SK-N-SH treated with all-trans-retinoic acid at 6 μM for 48 hours (cell line): ENCODE measurements around the gene EIF4G2.

Source experiments
- ARNTL ChIP-seq: fragments of 450-650 bp; formaldehyde crosslinking; IDR thresholded peaks from 2 replicates; pipeline ENCODE4 v1.5.0; 2020; ENCODE audit warnings: low read depth, mild to moderate bottlenecking, moderate library complexity, borderline replicate concordance
- CSDC2 ChIP-seq: fragments of 250-450 bp; sonication (Bioruptor Pico); IDR thresholded peaks from 2 replicates; pipeline ENCODE4 v1.5.0; 2020; ENCODE audit warnings: mild to moderate bottlenecking, moderate library complexity
- ESRRG ChIP-seq: fragments of 250-450 bp; sonication (Bioruptor Pico); IDR thresholded peaks from 2 replicates; pipeline ENCODE4 v1.6.1; 2021; ENCODE audit warnings: mild to moderate bottlenecking
- ISL1 ChIP-seq: fragments of 250-450 bp; sonication (Bioruptor Pico); IDR thresholded peaks from 2 replicates; pipeline ENCODE4 v2.1.2; 2022; ENCODE audit warnings: mild to moderate bottlenecking, moderate library complexity
- PPARA ChIP-seq: fragments of 250-450 bp; sonication (Bioruptor Pico); IDR thresholded peaks from 2 replicates; pipeline ENCODE4 v1.5.0; 2020; ENCODE audit warnings: mild to moderate bottlenecking, borderline replicate concordance
- SNAI2 ChIP-seq: fragments of 250-450 bp; sonication (Bioruptor Pico); IDR thresholded peaks from 2 replicates; pipeline ENCODE4 v1.5.0; 2020; ENCODE audit warnings: mild to moderate bottlenecking, moderate library complexity
- TOX ChIP-seq: fragments of 250-450 bp; sonication (Bioruptor Pico); IDR thresholded peaks from 2 replicates; pipeline ENCODE4 v1.8.0; 2021; ENCODE audit warnings: mild to moderate bottlenecking, moderate library complexity, borderline replicate concordance
- ZC3H10 ChIP-seq: fragments of 250-450 bp; sonication (Bioruptor Pico); IDR thresholded peaks from 2 replicates; pipeline ENCODE4 v1.5.1; 2021; ENCODE audit warnings: mild to moderate bottlenecking, moderate library complexity
- ZFP3 ChIP-seq: fragments of 250-450 bp; sonication (Bioruptor Pico); IDR thresholded peaks from 2 replicates; pipeline ENCODE4 v1.5.0; 2020; ENCODE audit warnings: mild to moderate bottlenecking, moderate library complexity
- ZNF565 ChIP-seq: fragments of 450-650 bp; formaldehyde crosslinking; conservative IDR thresholded peaks from 2 replicates; pipeline ENCODE4 v1.5.0; 2020; ENCODE audit warnings: low read depth, mild to moderate bottlenecking, moderate library complexity
- TF ChIP-seq, protein P1 (sequence below): fragments of 250-450 bp; sonication (Bioruptor Pico); IDR thresholded peaks from 2 replicates; pipeline ENCODE4 v1.5.0; 2020; ENCODE audit warnings: mild to moderate bottlenecking, moderate library complexity
- TF ChIP-seq, protein P2 (sequence below): fragments of 250-450 bp; sonication (Bioruptor Pico); IDR thresholded peaks from 2 replicates; pipeline ENCODE4 v1.5.1; 2020; ENCODE audit warnings: low read depth, mild to moderate bottlenecking, moderate library complexity
- TF ChIP-seq, protein P3 (sequence below): fragments of 250-450 bp; sonication (Bioruptor Pico); IDR thresholded peaks from 2 replicates; pipeline ENCODE4 v1.8.0; 2020; ENCODE audit warnings: mild to moderate bottlenecking, moderate library complexity, borderline replicate concordance
- TF ChIP-seq, protein P4 (sequence below): fragments of 250-450 bp; sonication (Bioruptor Pico); IDR thresholded peaks from 2 replicates; pipeline ENCODE4 v1.5.1; 2021; ENCODE audit warnings: mild to moderate bottlenecking, moderate library complexity

DNA sequence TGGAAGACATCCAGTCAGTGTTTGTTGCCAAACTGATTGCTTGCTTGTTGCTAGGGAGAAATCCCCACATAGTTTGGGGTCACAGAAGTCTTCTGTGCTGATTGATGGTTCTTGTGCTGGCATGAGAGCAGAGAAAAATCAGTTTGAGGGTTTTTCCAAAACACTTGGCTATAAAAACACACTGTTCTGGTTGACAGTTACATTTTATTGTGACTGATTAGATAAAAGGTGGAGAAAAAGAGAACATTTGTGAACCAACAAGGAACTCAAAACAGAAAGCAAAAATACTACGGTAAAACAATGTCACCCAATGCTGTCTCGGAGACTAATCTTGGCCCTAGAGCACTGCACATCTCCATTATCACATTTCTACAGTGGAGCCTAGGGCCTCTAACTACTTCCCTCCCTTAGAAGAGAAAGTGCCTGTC, 14.4 kb upstream of the EIF4G2 start:
- TF ChIP-seq, protein P1, sequence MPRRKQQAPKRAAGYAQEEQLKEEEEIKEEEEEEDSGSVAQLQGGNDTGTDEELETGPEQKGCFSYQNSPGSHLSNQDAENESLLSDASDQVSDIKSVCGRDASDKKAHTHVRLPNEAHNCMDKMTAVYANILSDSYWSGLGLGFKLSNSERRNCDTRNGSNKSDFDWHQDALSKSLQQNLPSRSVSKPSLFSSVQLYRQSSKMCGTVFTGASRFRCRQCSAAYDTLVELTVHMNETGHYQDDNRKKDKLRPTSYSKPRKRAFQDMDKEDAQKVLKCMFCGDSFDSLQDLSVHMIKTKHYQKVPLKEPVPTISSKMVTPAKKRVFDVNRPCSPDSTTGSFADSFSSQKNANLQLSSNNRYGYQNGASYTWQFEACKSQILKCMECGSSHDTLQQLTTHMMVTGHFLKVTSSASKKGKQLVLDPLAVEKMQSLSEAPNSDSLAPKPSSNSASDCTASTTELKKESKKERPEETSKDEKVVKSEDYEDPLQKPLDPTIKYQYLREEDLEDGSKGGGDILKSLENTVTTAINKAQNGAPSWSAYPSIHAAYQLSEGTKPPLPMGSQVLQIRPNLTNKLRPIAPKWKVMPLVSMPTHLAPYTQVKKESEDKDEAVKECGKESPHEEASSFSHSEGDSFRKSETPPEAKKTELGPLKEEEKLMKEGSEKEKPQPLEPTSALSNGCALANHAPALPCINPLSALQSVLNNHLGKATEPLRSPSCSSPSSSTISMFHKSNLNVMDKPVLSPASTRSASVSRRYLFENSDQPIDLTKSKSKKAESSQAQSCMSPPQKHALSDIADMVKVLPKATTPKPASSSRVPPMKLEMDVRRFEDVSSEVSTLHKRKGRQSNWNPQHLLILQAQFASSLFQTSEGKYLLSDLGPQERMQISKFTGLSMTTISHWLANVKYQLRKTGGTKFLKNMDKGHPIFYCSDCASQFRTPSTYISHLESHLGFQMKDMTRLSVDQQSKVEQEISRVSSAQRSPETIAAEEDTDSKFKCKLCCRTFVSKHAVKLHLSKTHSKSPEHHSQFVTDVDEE (CRISPR knock-in tag): no peak
- TF ChIP-seq, protein P2, sequence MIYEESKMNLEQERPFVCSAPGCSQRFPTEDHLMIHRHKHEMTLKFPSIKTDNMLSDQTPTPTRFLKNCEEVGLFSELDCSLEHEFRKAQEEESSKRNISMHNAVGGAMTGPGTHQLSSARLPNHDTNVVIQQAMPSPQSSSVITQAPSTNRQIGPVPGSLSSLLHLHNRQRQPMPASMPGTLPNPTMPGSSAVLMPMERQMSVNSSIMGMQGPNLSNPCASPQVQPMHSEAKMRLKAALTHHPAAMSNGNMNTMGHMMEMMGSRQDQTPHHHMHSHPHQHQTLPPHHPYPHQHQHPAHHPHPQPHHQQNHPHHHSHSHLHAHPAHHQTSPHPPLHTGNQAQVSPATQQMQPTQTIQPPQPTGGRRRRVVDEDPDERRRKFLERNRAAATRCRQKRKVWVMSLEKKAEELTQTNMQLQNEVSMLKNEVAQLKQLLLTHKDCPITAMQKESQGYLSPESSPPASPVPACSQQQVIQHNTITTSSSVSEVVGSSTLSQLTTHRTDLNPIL (CRISPR knock-in tag): no peak
- TF ChIP-seq ARNTL (CRISPR knock-in tag) (no peak), ISL1 (CRISPR knock-in tag) (no peak), ESRRG (CRISPR knock-in tag) (no peak), CSDC2 (CRISPR knock-in tag) (no peak), PPARA (no peak), SNAI2 (CRISPR knock-in tag) (no peak), ZFP3 (CRISPR knock-in tag) (no peak), ZC3H10 (CRISPR knock-in tag) (no peak), ZNF565 (CRISPR knock-in tag) (no peak), TOX (CRISPR knock-in tag) (no peak)
- TF ChIP-seq, protein P3, sequence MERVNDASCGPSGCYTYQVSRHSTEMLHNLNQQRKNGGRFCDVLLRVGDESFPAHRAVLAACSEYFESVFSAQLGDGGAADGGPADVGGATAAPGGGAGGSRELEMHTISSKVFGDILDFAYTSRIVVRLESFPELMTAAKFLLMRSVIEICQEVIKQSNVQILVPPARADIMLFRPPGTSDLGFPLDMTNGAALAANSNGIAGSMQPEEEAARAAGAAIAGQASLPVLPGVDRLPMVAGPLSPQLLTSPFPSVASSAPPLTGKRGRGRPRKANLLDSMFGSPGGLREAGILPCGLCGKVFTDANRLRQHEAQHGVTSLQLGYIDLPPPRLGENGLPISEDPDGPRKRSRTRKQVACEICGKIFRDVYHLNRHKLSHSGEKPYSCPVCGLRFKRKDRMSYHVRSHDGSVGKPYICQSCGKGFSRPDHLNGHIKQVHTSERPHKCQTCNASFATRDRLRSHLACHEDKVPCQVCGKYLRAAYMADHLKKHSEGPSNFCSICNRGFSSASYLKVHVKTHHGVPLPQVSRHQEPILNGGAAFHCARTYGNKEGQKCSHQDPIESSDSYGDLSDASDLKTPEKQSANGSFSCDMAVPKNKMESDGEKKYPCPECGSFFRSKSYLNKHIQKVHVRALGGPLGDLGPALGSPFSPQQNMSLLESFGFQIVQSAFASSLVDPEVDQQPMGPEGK (CRISPR knock-in tag): no peak
- TF ChIP-seq, protein P4, sequence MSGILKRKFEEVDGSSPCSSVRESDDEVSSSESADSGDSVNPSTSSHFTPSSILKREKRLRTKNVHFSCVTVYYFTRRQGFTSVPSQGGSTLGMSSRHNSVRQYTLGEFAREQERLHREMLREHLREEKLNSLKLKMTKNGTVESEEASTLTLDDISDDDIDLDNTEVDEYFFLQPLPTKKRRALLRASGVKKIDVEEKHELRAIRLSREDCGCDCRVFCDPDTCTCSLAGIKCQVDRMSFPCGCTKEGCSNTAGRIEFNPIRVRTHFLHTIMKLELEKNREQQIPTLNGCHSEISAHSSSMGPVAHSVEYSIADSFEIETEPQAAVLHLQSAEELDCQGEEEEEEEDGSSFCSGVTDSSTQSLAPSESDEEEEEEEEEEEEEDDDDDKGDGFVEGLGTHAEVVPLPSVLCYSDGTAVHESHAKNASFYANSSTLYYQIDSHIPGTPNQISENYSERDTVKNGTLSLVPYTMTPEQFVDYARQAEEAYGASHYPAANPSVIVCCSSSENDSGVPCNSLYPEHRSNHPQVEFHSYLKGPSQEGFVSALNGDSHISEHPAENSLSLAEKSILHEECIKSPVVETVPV: no peak
